ENCODE results near the gene ACTG1.
A peak's percentile ranks its signal among the peaks of the same experiment; 100 is the strongest.

Gene ACTG1

DNA sequence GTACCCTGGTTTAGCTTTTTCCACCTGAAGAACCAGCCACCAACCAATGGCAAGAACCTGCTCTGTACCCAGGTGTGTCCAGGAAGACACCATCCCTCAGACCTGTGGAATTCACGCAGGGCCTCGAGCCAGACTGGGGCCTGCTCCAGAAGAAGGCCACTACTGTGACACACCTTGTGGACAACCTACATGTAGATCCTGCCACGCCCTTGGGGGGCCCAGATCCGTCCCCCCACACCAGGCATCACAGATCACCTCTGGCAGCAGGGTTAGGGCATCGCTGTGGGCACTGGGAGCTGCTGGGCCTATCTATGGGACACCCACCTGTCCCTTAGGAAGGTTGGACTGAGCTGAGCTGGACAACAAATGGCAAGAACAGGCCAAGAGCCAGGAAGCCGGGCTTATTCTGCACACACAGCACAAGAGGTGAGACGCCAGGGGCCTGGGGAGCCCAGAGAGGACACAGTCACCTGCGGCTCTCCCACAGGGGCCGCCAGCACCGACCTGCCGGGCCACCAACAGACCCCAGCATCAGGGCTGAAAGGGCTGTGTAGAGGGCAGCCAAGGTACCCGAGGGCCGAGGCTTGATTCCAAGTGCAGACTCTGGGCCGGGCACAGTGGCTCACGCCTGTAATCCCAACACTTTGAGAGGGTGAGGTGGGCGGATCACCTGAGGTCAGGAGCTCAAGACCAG, 31.8 kb upstream of the ACTG1 start:
- DNase-seq: peak in 1 of 5 donors; percentile 11

DNA sequence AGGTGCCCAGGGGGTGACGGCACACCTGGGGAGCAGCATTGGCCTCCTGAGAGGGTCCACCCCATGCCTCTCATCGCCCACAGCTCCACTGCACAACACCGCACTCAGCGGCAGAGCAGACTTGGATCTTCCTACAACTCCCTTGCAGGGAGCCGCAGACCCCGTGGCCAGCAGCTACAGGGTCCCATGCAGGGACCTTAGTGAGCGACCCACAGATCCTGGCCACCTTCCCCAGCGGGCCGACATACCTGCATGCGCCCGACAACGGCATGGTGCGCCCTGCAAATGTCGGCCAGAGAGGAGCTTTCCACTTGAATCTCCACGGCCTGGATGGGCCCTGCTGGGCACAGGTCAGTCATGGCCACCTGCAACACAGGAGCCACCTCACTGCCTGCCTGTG, 31.2 kb upstream of the ACTG1 start:
- no peak for DNase-seq

GRCh38 chr17:81543339-81543675, 30.7 kb upstream of the ACTG1 start:
- no peak for DNase-seq

- no peak for DNase-seq
Observed at GRCh38 chr17:81542431-81543338, 30.1 kb upstream of the ACTG1 start.

- no peak for DNase-seq
Observed at GRCh38 chr17:81541123-81541522, 28.5 kb upstream of the ACTG1 start.

- DNase-seq: no peak
Observed at GRCh38 chr17:81540676-81541027, 28.1 kb upstream of the ACTG1 start.

DNA sequence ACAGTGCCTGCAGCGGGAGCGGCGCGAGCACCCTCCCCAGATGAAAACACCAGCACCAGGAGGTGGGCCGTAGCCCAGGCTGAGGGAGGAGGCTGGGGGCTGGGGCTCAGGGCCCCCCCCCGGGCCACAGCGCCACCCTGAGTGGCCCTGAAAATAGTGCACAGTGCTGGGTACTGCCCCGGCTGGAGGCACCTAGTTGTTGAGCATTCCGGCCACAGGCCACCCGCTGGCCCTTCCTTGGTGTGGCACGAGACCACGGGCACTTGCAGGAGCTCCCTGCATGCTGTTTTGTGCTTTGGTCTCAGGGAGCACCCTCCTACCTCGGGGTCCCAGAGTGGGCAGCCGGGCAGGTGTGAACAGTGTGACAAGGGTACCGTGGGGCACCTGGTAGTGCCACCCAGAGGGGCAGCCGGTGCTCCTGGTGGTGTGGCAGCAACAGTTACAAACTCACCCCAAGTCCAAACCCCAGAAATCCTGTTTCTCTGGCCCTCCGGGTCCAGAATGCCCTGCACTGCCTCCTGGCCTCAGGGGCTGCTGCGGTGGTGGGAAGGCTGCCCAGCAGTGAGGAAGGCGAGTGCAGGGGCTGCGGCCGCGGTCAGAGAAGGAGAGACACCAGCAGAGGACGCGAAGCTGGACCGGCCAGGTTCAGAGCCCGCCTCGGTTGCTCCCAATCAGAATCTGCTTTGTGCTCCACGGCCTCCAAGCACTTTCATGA, 27.5 kb upstream of the ACTG1 start:
- no peak for DNase-seq

DNA sequence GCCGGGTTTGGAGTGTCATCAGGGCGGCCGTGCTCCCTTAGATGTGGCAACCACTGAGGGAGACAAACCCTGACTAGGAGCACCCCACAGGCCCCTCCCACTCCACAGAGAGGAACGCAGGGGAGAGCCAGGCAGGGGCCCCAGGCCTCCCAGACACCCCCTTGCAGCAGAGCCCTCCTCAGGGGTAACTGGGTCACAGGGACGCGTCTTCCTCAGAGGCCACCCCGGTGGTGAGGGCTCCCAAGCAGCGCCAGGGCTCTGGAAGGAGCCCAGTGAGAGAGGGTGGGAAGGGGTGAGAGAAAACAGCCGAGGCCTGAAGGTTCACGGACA, 26.9 kb upstream of the ACTG1 start:
- no peak for DNase-seq

DNA sequence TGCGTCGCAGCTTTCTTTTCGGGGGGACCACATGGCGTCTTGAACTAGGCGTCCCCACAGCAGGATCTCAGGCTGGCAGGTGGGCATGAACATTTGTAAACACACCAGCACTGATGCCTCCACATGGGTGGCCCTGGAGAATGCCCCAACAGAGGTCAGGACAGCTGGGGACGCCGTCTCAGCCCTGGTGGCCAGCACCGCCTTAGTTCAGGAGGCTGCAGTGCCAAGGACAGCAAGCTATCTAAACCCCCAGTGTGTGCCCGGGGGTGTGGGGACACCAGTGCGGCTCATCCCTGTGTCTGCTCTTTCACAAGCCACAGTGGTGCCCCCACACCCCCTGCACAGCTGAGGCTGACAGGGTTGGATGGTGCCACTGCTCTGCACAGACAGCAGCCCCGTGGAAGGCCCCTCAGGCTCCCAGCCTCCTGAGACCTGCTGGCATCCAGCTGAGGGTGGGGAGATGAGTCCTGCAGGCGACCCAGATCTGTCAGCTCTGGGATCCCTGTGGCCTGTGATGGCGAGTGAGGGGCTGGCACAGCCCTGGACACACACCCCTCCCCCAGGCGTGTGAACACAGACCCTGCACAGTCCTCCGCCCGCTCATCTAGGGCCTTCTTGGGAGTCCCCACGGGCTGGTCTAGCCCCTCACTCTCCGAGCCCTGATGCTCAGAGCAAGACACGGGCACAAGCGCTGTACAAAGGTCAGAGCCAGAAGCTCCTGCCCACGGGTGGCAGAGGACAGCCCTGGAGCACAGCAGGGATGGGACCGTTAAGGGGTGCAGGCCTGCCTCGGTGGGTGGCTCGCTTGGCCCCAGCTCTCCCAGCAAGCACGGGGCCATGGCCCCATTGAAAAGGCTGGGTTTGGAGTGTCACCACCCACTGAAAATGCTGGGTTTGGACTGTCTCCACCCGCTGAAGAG, 26.3 kb upstream of the ACTG1 start:
- no peak for DNase-seq

DNA sequence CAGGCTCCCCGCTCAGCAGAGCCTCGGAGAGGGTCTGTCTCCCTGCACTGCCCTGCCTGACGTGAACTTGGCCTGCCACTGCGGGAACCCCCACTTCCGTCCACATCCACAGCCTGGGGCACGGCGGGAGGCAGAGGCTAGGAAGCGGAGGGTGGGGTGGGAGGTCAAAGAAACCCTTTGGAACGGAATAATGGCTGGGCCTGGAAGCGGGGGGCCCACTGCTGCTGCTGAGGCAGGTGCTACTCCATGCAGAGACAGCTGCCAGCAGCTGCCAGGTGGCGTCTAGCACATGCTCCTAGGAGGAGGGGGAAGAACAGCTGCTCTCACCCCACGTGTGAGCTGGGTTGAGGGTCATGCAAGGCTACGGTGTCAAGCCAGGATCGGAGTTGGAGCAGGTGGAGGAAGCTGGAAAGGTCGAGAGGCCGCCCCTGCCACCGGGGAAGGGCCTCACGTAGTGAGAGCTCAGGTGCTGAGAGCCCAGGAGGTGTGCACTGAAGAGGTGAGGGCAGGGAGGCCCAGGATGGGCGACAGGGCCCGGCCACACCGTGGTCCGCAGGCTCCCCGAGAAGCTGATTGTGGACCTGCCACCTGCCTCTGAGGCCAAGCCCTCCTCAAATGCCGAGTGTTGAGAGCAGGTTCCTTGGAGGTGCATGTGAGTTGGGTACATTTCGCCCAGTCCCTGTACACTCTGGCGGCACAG, 25.4 kb upstream of the ACTG1 start:
- DNase-seq: peak in 1 of 5 donors; percentile 42

DNA sequence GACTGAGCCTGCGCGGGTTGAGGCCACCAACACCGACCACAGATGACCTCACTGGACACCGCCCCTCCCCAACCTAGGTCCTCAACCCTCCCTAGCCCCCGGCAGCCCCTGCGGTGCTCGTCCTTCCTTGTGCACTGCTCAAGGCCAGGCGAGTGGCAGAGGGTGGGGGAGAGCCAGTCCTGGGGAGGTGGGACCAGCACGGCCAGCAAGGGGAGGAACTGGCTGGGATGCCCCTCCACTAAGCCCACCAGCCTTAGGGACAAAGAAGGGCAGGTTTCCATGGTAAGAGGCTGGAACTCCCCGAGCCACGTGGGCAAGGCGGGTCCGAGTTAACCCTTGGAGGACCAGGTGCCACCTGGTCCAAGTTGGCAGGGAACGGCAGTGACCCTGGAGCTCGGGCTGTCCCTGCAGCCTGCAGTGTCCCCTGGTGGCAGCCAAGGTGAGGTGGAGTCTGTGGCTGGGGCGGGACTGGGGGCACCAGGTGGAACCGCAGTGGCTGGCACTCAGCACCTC, 24.8 kb upstream of the ACTG1 start:
- DNase-seq: peak in 2 of 5 donors; percentile 25 to 34

DNA sequence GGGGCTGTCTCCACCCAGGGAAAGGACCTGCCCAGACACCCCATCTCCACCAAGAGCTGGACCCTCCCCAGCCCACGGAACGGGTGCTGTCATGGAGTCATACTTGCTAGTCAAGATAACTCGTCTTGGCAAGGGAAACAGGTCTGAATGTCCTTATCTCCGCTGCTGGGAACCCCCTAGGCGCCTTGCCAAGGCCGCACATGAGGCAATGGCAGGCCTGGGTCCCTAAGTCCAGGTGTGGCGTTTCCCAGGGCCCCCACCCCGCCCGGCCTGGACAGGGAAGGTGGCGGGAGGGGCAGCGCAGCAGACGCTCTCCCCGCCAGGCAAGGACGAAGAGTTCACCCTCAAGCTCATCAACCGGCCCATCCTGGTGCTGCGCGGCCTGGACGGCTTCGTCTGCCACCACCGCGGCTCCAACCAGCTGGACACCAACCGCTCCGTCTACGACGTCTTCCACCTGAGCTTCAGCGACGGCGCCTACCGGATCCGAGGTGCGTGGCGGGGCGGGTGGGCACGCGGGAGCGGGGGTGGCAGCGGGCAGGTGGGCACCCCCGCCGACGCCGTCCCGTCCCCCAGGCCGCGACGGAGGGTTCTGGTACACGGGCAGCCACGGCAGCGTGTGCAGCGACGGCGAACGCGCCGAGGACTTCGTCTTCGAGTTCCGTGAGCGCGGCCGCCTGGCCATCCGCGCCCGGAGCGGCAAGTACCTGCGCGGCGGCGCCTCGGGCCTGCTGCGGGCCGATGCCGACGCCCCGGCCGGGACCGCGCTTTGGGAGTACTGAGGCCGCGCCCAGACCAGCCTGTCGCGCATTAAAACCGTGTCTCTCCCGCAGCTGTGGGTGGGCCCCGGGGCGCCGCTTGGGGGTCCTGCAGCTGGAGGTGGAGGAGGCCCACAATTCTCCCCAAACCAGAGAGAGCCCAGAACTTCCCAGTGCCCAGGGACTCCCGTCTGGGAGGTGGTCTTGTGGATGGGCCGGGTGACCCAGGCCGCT, 24.0 kb upstream of the ACTG1 start:
- DNase-seq: no peak

DNA sequence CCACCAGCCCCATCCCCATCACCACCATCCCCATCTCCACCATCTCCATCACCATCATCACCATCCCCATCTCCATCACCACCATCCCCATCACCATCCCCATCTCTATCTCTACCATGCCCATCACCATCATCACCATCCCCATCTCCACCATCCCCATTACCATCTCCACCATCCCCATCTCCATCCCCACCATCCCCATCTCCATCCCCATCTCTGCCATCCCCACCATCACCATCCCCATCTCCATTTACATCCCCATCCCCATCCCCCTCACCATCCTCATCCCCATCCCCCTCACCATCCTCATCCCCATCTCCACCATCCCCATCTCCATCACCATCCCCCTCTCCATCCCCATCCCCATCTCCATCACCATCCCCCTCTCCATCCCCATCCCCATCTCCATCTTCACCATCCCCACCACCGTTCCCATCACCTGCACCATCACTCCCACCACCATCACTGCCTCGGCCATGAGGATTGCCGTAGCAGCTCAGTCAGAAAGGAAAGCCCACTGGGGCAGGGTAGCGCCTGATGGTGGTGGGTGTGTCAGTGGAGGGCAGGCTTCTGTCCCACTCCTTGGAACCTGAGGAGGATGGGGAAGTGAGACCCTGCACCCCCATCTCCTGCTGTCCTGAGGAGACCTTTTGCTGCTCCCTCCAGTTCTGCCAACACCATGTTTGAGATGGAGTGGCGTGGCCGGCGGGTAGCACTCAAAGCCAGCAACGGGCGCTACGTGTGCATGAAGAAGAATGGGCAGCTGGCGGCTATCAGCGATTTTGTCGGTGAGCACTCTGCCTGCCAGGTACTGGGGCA, 23.1 kb upstream of the ACTG1 start:
- DNase-seq: no peak

- no peak for DNase-seq
Observed at GRCh38 chr17:81535007-81535328, 22.4 kb upstream of the ACTG1 start.

DNA sequence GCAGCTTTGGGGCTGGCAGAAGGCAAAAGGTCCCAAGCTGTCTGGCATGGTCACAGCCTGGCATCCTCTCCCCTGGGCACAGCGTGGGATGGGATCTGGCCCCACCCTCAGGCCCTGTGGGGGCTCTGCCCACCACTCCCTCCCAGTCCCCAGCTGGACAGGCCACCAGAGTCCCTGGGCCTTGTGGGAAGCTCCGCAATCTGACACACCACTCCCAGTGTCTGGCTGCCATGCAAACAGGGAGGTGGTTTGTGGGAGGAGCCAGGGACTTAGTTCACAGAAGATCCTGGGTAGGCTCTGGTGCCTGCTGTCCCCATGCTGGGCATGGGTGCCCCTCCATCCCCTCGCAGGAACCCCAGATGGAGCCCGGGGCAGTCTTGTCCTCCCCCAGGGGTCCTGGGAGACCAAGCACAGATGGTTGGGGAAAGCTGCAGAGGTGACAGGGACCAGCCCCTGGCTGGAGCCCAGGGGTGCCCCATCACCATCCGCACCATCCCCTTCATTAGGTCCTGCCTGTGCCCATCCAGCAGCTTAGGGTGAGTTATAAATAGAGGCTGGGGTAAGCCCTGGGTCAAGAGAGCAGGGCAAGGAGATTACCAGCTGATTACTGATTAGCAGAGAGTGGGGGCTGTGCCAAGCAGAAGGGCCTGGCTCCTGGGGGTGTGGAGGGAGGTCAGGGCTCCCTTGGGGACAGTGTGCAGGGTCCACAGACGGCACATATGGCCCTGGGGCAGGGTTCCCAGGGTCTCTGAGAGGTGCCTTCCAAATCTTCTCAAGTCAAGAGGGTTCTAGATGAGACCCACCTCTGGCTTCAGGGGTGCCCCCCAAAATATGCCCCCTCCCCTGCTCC, 21.8 kb upstream of the ACTG1 start:
- DNase-seq: no peak

DNA sequence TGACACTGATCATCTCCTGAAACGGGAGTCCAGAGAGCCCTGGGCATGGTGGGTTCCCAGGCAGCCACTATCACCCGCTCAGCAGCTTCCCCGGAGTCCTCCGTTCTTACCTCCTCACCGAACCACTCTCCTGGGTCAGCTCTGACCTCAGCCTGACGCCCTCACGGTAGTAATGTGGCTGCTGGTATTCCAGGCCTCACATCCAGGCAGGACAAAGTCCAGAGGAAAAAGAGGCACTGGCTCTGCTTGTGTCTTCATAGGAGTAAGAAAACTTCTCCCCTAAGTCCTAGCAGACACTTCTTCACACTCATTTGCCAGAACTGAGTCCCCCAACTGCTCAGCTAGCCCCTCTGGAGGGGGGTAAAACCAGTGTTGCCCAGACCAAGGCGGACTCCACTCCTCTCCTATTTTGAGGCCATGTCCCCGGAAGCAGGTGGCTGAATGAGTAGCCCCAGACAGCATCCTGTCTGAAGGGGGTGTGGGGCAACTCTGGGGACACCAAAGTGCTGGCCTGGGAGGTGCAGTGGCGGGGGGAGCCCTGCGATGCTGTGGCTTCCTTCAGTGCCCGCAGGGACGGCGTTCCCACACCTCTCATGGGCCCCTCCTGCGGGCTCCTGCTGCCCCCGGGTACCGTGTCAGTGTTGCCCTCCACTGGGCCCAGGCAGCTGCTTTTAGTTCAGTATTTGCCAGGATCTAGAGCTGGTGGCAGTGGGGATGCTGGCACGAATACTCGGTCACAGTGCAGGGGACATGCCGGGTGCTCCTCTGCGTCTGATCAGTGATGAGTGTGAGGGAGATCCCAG, 20.9 kb upstream of the ACTG1 start:
- DNase-seq: no peak

- DNase-seq: no peak
Observed at GRCh38 chr17:81532490-81533287, 20.1 kb upstream of the ACTG1 start.

All from T-helper 1 cell (primary cell).